H9 (cell line): ENCODE results near the gene PMAIP1. TPM values are rescaled to one million over a fixed set of nuclear protein-coding genes. Genes with fewer than 3 reads are reported as not detected.

Experiments
- DNase-seq: peaks from one replicate; pipeline ENCODE4 v3.0.0-alpha.2; 2017
- H2AFZ ChIP-seq: one replicate; pipeline ENCODE4 v1.6.1; 2013; ENCODE audit warnings: mild to moderate bottlenecking, low read length, control low read depth, moderate library complexity
- H2AK5ac ChIP-seq: 2 replicates; pipeline ENCODE4 v1.6.1; 2013; ENCODE audit warnings: low read length, control low read depth, mixed read lengths; ENCODE audit not compliant: insufficient read length
- H2BK120ac ChIP-seq: one replicate; pipeline ENCODE4 v1.6.1; 2013; ENCODE audit warnings: low read depth, mild to moderate bottlenecking, low read length, control low read depth, inconsistent platforms; ENCODE audit not compliant: poor library complexity, severe bottlenecking
- H2BK12ac ChIP-seq: 2 replicates; pipeline ENCODE4 v1.6.1; 2013; ENCODE audit warnings: low read length, control low read depth, mixed read lengths, low read depth; ENCODE audit not compliant: insufficient read length
- H2BK15ac ChIP-seq: 2 replicates; pipeline ENCODE4 v1.6.1; 2013; ENCODE audit warnings: low read depth, low read length, control low read depth
- H2BK20ac ChIP-seq: one replicate; pipeline ENCODE4 v1.6.1; 2013; ENCODE audit warnings: low read depth, mild to moderate bottlenecking, low read length, control low read depth, inconsistent platforms; ENCODE audit not compliant: poor library complexity, severe bottlenecking
- H2BK5ac ChIP-seq: 2 replicates; pipeline ENCODE4 v1.6.1; 2013; ENCODE audit warnings: low read length, control low read depth, mixed read lengths; ENCODE audit not compliant: insufficient read length
- H3K14ac ChIP-seq: 2 replicates; pipeline ENCODE4 v1.6.1; 2013; ENCODE audit warnings: low read length, control low read depth; ENCODE audit not compliant: insufficient read depth
- H3K18ac ChIP-seq: 2 replicates; pipeline ENCODE4 v1.6.1; 2013; ENCODE audit warnings: low read depth, mild to moderate bottlenecking, mixed read lengths, low read length, control low read depth; ENCODE audit not compliant: insufficient read length
- H3K23ac ChIP-seq: 2 replicates; pipeline ENCODE4 v1.6.1; 2013; ENCODE audit warnings: low read length, control low read depth, mixed read lengths, low read depth; ENCODE audit not compliant: insufficient read length
- H3K23me2 ChIP-seq: 2 replicates; pipeline ENCODE4 v1.6.1; 2013; ENCODE audit warnings: low read depth, mild to moderate bottlenecking, mixed read lengths, low read length, control low read depth; ENCODE audit not compliant: insufficient read length, poor library complexity, severe bottlenecking
- H3K27ac ChIP-seq: 2 replicates; pipeline ENCODE4 v1.5.1; 2013; ENCODE audit warnings: low read length, control low read depth, mixed read lengths, low read depth; ENCODE audit not compliant: insufficient read length
- H3K27me3 ChIP-seq: 2 replicates; pipeline ENCODE4 v1.6.1; 2013; ENCODE audit warnings: low read length, control low read depth, inconsistent platforms; ENCODE audit not compliant: insufficient read depth
- H3K4ac ChIP-seq: 2 replicates; pipeline ENCODE4 v1.6.1; 2013; ENCODE audit warnings: low read depth, mild to moderate bottlenecking, control low read depth, inconsistent platforms, low read length, moderate library complexity
- H3K4me1 ChIP-seq: 2 replicates; pipeline ENCODE4 v1.6.1; 2013; ENCODE audit warnings: low read length, control low read depth, inconsistent platforms; ENCODE audit not compliant: insufficient read depth
- H3K4me2 ChIP-seq: 2 replicates; pipeline ENCODE4 v1.6.1; 2013; ENCODE audit warnings: low read length, control low read depth, mixed read lengths; ENCODE audit not compliant: insufficient read length, insufficient read depth
- H3K56ac ChIP-seq: 2 replicates; pipeline ENCODE4 v1.6.1; 2013; ENCODE audit warnings: low read depth, mild to moderate bottlenecking, mixed read lengths, low read length, control low read depth; ENCODE audit not compliant: insufficient read length
- H3K79me1 ChIP-seq: 2 replicates; pipeline ENCODE4 v1.6.1; 2013; ENCODE audit warnings: low read depth, mild to moderate bottlenecking, moderate library complexity, low read length, control low read depth, inconsistent platforms; ENCODE audit not compliant: insufficient read depth, poor library complexity, severe bottlenecking
- H3K79me2 ChIP-seq: 2 replicates; pipeline ENCODE4 v1.6.1; 2013; ENCODE audit warnings: low read length, control low read depth, inconsistent platforms; ENCODE audit not compliant: insufficient read depth
- H3K9ac ChIP-seq: 2 replicates; pipeline ENCODE4 v1.6.1; 2013; ENCODE audit warnings: low read length, control low read depth, mixed read lengths; ENCODE audit not compliant: insufficient read length; ENCODE audit errors: extremely low read depth
- H3K9me3 ChIP-seq: one replicate; pipeline ENCODE4 v1.6.1; 2013; ENCODE audit warnings: low read depth, low read length, inconsistent platforms; ENCODE audit not compliant: control insufficient read depth
- H3T11ph ChIP-seq: one replicate; pipeline ENCODE4 v1.6.1; 2013; ENCODE audit warnings: mild to moderate bottlenecking, low read length, control low read depth, inconsistent platforms
- H4K20me1 ChIP-seq: one replicate; pipeline ENCODE4 v1.6.1; 2013; ENCODE audit not compliant: control insufficient read depth, insufficient read length, insufficient read depth
- H4K5ac ChIP-seq: 2 replicates; pipeline ENCODE4 v1.6.1; 2013; ENCODE audit warnings: low read depth, mild to moderate bottlenecking, mixed read lengths, low read length, control low read depth; ENCODE audit not compliant: insufficient read length
- H4K8ac ChIP-seq: replicated peaks from 2 replicates; pipeline ENCODE4 v1.6.1; 2013; ENCODE audit warnings: low read length, control low read depth, mixed read lengths, low read depth; ENCODE audit not compliant: insufficient read length
- H4K91ac ChIP-seq: 2 replicates; pipeline ENCODE4 v1.6.1; 2013; ENCODE audit warnings: low read depth, mild to moderate bottlenecking, moderate library complexity, mixed read lengths, low read length, control low read depth; ENCODE audit not compliant: insufficient read length
- H3K27ac Mint-ChIP-seq, 3 experiments: 2 replicates in 2 of 3; 3 replicates in 1 of 3; pipeline ENCODE4 v1.8.0; 2020 to 2021; ENCODE audit warnings: mixed read lengths in 3 of 3, mild to moderate bottlenecking in 1 of 3, moderate library complexity in 1 of 3
- H3K27me3 Mint-ChIP-seq: 2 replicates; pipeline ENCODE4 v1.8.0; 2021; ENCODE audit warnings: low read depth, mild to moderate bottlenecking, moderate library complexity, mixed read lengths
- H3K36me3 Mint-ChIP-seq, 3 experiments: 2 replicates in 2 of 3; 3 replicates in 1 of 3; pipeline ENCODE4 v1.8.0; 2020 to 2021; ENCODE audit warnings: low read depth in 3 of 3, mixed read lengths in 3 of 3; ENCODE audit not compliant: insufficient read depth in 1 of 3
- H3K4me1 Mint-ChIP-seq, 2 experiments: 2 replicates each; pipeline ENCODE4 v1.8.0; 2020; ENCODE audit warnings: mixed read lengths in 2 of 2
- H3K4me3 Mint-ChIP-seq, 2 experiments: 2 replicates in 1 of 2; 3 replicates in 1 of 2; pipeline ENCODE4 v1.8.0; 2020 to 2021; ENCODE audit warnings: mild to moderate bottlenecking in 2 of 2, mixed read lengths in 2 of 2, moderate library complexity in 1 of 2
- H3K9me3 Mint-ChIP-seq, 2 experiments: 2 replicates in 1 of 2; 3 replicates in 1 of 2; pipeline ENCODE4 v1.8.0; 2020; ENCODE audit warnings: mild to moderate bottlenecking in 2 of 2, mixed read lengths in 2 of 2, moderate library complexity in 1 of 2
- WGBS: extraction: QIAGEN DNeasy Blood & Tissue Kit; methylation state at CpG from one replicate; pipeline ENCODE4 v1.1.7; 2013; ENCODE audit warnings: missing lambda C conversion rate, low lambda C conversion rate, mixed read lengths; ENCODE audit not compliant: insufficient read length; ENCODE audit errors: extremely low coverage; 5-methylcytosine and 5-hydroxymethylcytosine counted together
- total RNA-seq: library from RNA; stranded (reverse); gene quantifications from 2 replicates; pipeline ENCODE4 v1.2.1, GENCODE V29; 2021
- TF ChIP-seq, protein P1 (sequence below): fragments of 200-600 bp; sonication (generic); conservative IDR thresholded peaks from 3 replicates; pipeline ENCODE4 v1.8.0; 2021; ENCODE audit warnings: antibody characterized with exemption, mild to moderate bottlenecking

Gene PMAIP1
- total RNA-seq, 1 experiment from 2014 or later: 152 TPM

DNA sequence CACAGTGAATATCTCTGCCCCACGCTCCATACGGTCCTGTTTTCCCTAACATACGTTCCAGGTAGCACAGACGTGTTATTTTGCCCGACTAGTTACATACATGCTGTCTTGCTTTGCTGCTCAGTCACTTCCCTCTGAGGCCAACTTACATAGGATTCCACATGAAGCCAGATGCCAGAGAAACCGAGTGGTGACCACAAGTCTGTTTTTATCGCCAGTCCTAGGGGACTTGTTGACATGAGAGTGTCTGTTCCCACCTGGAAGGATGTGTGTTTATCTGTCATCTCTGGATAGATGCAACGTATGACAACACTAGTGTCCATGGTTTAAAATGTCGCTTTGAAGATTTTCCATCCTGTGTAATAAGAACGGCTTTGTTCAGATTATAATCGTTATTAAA is 32.6 kb downstream of the PMAIP1 start:
- H3K4me1 ChIP-seq: no peaks in the 10 kb centered on the region
- no peak overlapping the region for H3K4ac ChIP-seq
- no peaks in the 10 kb centered on the region for H4K20me1 ChIP-seq
- H3K9me3 Mint-ChIP-seq: no peaks in the 10 kb centered on the region
- no peak overlapping the region for H2AK5ac ChIP-seq
- no peak overlapping the region for H4K5ac ChIP-seq
- no peak overlapping the region for H2BK120ac ChIP-seq
- no CpG with 5 or more reads among the region's 11 CpGs for whole genome bisulfite sequencing
- peaks cover 0 to 4% of the 10 kb centered on the region in 2 experiments; a peak in 1 of 4 replicates for H3K4me1 Mint-ChIP-seq
- TF ChIP-seq, protein P1, sequence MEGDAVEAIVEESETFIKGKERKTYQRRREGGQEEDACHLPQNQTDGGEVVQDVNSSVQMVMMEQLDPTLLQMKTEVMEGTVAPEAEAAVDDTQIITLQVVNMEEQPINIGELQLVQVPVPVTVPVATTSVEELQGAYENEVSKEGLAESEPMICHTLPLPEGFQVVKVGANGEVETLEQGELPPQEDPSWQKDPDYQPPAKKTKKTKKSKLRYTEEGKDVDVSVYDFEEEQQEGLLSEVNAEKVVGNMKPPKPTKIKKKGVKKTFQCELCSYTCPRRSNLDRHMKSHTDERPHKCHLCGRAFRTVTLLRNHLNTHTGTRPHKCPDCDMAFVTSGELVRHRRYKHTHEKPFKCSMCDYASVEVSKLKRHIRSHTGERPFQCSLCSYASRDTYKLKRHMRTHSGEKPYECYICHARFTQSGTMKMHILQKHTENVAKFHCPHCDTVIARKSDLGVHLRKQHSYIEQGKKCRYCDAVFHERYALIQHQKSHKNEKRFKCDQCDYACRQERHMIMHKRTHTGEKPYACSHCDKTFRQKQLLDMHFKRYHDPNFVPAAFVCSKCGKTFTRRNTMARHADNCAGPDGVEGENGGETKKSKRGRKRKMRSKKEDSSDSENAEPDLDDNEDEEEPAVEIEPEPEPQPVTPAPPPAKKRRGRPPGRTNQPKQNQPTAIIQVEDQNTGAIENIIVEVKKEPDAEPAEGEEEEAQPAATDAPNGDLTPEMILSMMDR: no peak
- no peaks in the 10 kb centered on the region for H3K79me2 ChIP-seq
- H3K9ac ChIP-seq: no peak overlapping the region
- H2AFZ ChIP-seq: no peak overlapping the region
- no peak overlapping the region for H4K8ac ChIP-seq
- H3K27me3 Mint-ChIP-seq: no peaks in the 10 kb centered on the region
- H3K4me3 Mint-ChIP-seq: no peak overlapping the region
- H3K23ac ChIP-seq: no peak overlapping the region
- no peak overlapping the region for H2BK5ac ChIP-seq
- no peak overlapping the region for H2BK20ac ChIP-seq
- H4K91ac ChIP-seq: no peak overlapping the region
- no peak overlapping the region for H3K18ac ChIP-seq
- no peaks in the 10 kb centered on the region for H3K79me1 ChIP-seq
- H3K14ac ChIP-seq: no peak overlapping the region
- no peak overlapping the region for H3K56ac ChIP-seq
- no peak overlapping the region for H3T11ph ChIP-seq
- no peaks in the 10 kb centered on the region for H3K9me3 ChIP-seq
- H3K23me2 ChIP-seq: no peaks in the 10 kb centered on the region
- no peak overlapping the region for H3K27ac Mint-ChIP-seq
- H3K27me3 ChIP-seq: no peaks in the 10 kb centered on the region; the same call in 1 of the 2 replicates
- no peak for DNase-seq
- no peak overlapping the region for H3K4me2 ChIP-seq
- H2BK12ac ChIP-seq: no peak overlapping the region
- H3K27ac ChIP-seq: no peak overlapping the region
- H3K36me3 Mint-ChIP-seq: no peaks in the 10 kb centered on the region
- no peak overlapping the region for H2BK15ac ChIP-seq
